ENCODE measurements around the gene PSMB5.

Gene PSMB5

GRCh38 chr14:23034498-23035302, at the start of gene PSMB5:
TSS of gene PSMB5 (minus strand) at chr14:23034900. CDS start at chr14:23034881, 19 bp downstream.
- DNase-seq = peak; percentile 94

- no peak for DNase-seq
Measured at GRCh38 chr14:23080474-23080873, 45.8 kb upstream of the PSMB5 start.

DNA sequence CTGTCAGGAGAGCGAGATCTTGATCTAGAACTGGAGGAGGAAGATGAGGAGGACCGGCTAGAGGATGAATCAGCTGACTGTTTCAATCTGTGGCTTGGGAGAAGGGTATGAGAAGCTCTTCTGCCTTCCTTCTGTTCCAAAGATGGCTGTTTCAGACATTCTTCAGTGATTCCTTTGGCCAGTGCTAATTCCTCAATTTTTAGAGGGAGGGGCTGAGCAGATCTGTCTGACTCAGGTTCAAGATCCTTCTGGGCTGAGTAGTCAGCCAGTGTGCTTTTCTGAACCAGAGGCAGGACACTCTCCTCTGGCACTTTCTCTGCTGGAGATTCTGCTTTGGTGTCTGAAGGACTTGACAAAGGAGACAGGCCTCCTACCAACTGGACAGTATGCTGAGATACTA, 45.0 kb upstream of the PSMB5 start:
- no peak for DNase-seq

DNA sequence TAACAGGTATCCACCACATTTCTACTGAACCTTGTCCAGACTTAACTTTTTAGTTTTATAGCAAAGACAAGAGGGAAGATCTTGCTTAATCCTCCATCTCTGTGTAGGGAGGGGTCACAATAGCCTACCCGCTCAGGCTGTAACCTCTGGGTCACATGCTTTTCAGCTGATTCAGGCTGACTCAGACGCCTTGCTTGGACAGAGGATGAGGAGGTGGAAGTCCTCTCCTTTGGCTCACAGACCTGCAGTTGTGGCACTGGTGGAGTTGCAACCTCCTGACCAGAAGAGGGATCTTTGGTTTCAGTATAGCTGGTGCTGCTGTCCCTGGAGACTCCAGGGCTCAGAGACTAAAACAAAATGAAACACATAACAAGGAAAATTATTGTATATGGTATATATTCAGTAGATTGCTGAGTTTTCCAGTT, 44.0 kb upstream of the PSMB5 start:
- DNase-seq = no peak

DNA sequence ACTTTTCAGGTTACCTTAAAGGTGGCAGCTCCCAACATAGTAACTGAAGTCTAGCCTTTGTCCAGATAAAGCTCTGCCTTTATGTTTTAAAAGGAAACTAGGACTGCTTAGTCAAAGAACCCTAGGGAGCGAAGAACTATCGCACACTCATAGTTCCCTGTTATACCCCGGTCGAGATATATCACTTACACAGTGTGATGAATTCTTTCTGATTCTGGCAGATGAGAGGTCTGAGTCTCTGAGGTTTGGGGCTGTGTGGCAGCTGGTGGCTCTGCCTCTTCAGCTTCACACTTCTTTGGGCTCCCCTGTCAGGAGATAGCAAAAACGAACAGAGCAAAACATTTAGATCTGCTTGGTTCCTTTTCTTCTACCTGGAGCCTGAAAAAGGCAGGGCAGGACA, 43.3 kb upstream of the PSMB5 start:
- DNase-seq = no peak

DNA sequence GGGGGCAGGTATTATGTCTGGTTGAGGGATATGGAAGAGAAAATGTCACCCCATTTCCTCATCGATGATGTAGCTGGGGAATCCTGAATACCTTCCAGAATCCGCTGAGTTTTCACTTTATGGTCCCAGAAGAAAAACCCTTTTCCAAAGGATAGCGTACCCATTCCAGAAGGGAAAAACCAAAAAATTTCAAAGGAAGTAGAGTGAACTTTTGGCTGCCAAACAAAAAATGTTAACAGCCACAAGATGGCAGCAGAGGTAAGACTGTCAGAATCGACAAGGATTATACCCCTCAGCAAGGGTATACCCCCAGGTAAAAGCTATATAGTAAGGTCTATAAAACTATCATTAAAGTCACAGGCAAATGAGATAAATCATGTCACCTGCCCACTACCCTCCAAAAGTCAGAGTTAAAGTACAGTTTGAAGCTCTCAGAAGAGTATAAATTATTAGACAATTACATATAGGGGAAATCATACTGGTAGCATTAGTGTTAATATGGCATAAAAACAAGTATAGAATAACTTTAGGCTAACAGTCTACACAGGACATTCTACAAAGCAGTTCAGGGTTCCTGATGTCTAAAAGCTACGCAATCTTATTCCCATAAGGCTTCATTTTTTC, 42.2 kb upstream of the PSMB5 start:
- DNase-seq = peak; percentile 44

- no peak for DNase-seq
Measured at GRCh38 chr14:23074906-23075305, 40.2 kb upstream of the PSMB5 start.

- no peak for DNase-seq
Measured at GRCh38 chr14:23071921-23072539, 37.3 kb upstream of the PSMB5 start.

DNA sequence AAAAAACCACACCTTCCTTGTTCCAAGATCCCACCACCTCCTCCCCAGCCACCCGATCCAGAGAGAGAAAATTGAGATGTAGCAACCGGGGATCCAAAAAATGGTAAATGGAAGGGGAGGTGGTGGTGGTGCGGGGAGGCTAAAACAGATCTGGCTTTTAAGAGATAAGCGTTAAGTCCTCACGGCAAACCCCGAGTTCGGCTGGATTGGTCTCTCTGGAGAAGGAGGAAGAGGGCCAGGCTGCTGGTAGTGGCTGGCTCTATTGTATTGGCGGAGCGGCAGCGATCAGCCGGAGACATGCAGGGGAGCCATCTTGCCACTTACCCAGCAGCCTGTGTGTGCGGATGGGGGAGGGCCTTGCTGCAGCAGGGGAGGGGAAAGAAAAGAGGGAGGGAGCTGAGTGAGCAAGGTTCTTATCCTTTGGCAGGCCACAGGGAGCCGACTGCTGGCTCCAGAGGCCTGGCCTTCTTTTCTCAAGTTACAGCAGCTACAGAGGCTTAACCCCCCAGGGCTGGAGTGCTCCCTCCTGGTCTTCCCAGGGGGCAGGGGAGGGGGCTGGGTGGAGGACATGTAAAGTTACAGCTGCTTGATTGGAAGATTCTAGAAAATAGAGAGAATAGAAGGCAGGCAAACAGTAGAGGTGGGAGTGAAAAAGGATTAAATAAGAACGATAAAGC, 36.7 kb upstream of the PSMB5 start:
- DNase-seq = peak; percentile 91

- no peak for DNase-seq
Measured at GRCh38 chr14:23070262-23071129, 35.8 kb upstream of the PSMB5 start.

DNA sequence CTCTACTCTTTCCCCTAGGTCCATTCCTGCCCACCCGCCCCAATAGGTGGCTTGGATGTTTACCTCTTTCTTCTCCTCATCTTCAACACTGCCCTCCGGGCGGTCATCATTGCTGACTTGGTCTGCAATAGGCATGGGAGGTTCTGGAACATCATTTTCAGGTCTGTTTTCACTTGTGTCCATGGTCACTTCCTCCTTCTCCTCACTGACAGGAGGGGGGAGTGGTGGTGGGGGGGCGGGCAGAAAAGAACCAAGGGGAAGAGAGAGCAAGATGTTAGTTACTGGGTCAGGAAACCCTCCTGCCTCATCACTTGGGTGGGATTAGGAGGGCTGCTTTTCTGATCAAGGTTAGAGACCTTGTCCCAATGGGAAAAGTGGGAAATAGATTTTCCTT, 34.7 kb upstream of the PSMB5 start:
- DNase-seq = no peak

- DNase-seq = peak; percentile 86
Measured at GRCh38 chr14:23068789-23069412, 34.2 kb upstream of the PSMB5 start.

- DNase-seq = no peak
Measured at GRCh38 chr14:23067847-23068788, 33.4 kb upstream of the PSMB5 start.

DNA sequence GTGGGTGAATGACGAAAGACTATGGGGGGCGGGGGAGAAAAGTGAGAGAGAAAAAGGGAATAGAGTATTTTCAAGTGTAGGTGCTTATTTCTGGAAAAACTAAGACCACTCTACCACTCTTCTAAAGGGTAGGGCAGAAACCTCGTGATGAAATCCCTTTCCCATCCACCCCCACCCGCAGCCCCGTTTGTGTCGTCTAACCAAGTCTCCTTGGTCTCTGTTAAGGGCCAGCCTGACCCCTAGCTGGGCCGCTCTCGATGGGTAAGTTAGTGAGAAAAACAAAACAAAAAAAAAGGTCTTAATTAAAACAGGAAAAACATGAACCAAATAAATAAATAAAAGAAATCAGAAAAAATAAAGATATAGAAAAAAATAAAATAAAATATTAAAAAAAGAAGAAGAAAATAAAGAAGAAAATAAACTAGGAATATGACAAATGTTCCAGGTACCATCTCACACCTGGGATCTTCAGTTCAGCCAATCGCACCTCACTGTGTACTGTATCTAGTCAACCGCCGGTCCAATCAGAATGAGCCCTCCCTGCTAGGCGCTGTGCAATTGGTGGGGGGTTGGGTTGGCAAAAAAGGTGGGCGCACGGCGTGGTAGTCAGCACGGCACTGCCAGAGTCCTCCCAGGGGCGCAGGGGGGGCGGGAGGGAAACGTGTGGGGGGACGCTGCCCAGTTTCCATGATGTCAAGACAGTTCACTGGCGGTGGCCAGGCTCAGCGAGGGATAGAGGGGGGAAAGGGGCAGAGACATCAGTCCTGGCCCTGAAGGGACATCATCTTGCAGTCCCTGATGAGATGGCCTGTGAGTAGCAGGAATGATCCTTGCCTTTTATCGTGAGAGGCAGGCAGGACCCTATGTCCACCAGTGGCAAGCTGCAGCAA, 32.4 kb upstream of the PSMB5 start:
- DNase-seq = no peak

GRCh38 chr14:23066368-23066767, 31.7 kb upstream of the PSMB5 start:
- DNase-seq = no peak

GRCh38 chr14:23063601-23064000, 28.9 kb upstream of the PSMB5 start:
- no peak for DNase-seq

DNA sequence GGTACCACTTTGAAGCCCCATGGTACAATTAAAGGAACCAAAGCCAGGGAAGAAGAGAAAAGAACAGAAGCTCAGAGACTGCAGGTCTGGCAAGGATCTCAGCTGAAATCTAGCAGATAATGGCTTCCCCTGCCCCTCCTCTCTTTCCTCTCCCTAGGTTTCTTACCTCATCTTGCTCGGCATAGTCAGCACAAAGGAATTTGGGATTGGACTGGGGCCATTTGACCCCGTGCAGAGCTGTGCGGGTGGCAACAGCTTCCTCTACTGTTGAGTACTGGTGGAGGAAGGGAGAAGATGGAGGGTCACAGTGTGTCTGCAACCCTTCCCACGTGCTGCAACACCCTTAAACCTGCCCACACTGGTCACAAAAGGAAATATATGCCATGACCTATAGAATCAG, 27.3 kb upstream of the PSMB5 start:
- no peak for DNase-seq

DNA sequence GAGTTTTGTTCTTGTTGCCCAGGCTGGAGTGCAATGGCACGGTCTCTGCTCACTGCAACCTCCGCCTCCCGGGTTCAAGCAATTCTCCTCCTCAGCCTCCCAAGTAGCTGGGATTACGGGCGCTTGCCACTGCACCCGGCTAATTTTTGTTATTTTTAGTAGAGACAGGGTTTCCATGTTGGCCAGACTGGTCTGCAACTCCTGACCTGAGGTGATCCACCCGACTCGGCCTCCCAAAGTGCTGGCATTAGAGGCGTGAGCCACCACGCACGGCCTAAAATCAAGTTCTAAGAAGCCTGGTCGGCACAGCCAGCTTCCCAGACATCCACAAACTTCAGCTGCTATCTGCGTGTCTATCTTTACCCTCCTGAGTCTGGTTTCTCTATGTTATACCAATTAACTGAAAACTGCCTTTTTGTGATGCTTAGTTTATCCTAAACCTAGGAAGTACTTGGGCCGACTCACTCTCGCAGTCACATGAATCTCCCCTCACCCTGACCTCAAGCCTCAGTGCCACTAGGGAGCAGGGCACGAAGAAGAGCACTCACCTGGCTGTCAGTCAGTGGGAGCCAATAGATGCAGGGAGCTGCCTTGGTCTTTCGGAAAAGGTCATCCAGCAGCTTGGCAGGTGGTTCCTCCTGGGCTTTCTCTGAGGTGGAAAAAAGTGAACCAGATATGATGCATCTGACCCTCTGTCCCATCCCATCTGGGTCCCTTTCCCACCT, 26.0 kb upstream of the PSMB5 start:
- no peak for DNase-seq
